ENCODE data around the gene BANF2. TPM values are rescaled to one million over a fixed set of nuclear protein-coding genes. Genes with fewer than 3 reads are reported as not detected.

BANF2 gene
- total and polyA plus RNA-seq, 2 of the 8 experiments (the other 6 are each of a cell fraction or from before 2014, with no cell fraction given): not detected

GRCh38 chr20:17750722-17751045 is 50.9 kb downstream of the BANF2 start:
- Histone ChIP-seq H4K8ac (ENCODE audit: extremely low read depth, insufficient read depth, low read length) (no peak overlapping the region), H2AFZ (ENCODE audit: low read length) (no peak overlapping the region), H3K27me3 (replicated peaks in 1 of 4; ENCODE audit: control insufficient read depth in 3 of 4, extremely low read depth in 1 of 4, insufficient read depth in 3 of 4, low read length in 3 of 4) (peaks cover 0 to 2% (median 0%) of the 10 kb centered on the region in 4 experiments; a peak in 2 of 7 replicates), H3K4me2 (ENCODE audit: insufficient read depth in 1 of 2, low read depth in 2 of 2, low read length in 2 of 2) (no peak overlapping the region), H3K23ac (ENCODE audit: insufficient read length) (no peak overlapping the region), H3K56ac (replicated peaks; ENCODE audit: insufficient read length, low read depth, low read length) (no peak overlapping the region), H3K27ac (ENCODE audit: low read depth, low read length) (no peak overlapping the region), H4K5ac (ENCODE audit: insufficient read length, low read depth, low read length) (no peak overlapping the region), H2BK5ac (ENCODE audit: low read depth, low read length) (no peak overlapping the region; the same call in 1 of the 2 replicates), H3K14ac (ENCODE audit: insufficient read length) (no peak overlapping the region), H2BK15ac (ENCODE audit: low read length) (no peak overlapping the region; the same call in 1 of the 2 replicates), H3K36me3 (ENCODE audit: control insufficient read depth in 2 of 4, insufficient read depth in 4 of 4, low read length in 3 of 4) (no peaks in the 10 kb centered on the region), H3K79me1 (ENCODE audit: low read depth, low read length) (no peaks in the 10 kb centered on the region), H2AK5ac (ENCODE audit: low read depth, low read length) (no peak overlapping the region), H3K18ac (ENCODE audit: extremely low read depth, low read length) (no peak overlapping the region), H3K9ac (replicated peaks in 1 of 4; ENCODE audit: extremely low read depth in 1 of 4, low read depth in 3 of 4, low read length in 3 of 4) (no peak overlapping the region), H4K20me1 (replicated peaks in 1 of 2; ENCODE audit: control insufficient read depth in 1 of 2, insufficient read depth in 2 of 2, low read length in 2 of 2) (no peaks in the 10 kb centered on the region), H3K4me1 (replicated peaks in 1 of 4; ENCODE audit: control insufficient read depth in 3 of 4, insufficient read depth in 4 of 4, low read length in 3 of 4) (peaks cover 4 to 13% (median 11%) of the 10 kb centered on the region in 4 experiments), H2BK120ac (replicated peaks; ENCODE audit: low read depth, low read length) (no peak overlapping the region), H4K91ac (replicated peaks; ENCODE audit: insufficient read length, low read length) (no peak overlapping the region), H3K4me3 (ENCODE audit: extremely low read depth in 1 of 4, insufficient read depth in 2 of 4, low read depth in 3 of 4, low read length in 4 of 4) (no peak overlapping the region), H3K9me3 (ENCODE audit: insufficient read depth in 2 of 2, low read depth in 1 of 2, low read length in 1 of 2) (no peaks in the 10 kb centered on the region; a peak in 1 of 4 replicates), H3K79me2 (ENCODE audit: control insufficient read depth in 1 of 2, insufficient read depth in 2 of 2, low read length in 2 of 2) (no peaks in the 10 kb centered on the region), H3K23me2 (ENCODE audit: low read depth, low read length) (no peaks in the 10 kb centered on the region), H2BK12ac (ENCODE audit: low read depth, low read length) (no peak overlapping the region), H3K4ac (replicated peaks; ENCODE audit: insufficient read length, low read depth, low read length) (no peak overlapping the region), H2BK20ac (ENCODE audit: low read length) (no peak overlapping the region)
- no peak for DNase-seq (ENCODE audit: low read depth in 1 of 2, low spot score in 2 of 2)
- ChIA-PET CTCF (ENCODE audit: partially characterized antibody) (interaction anchor here (0.7 kb wide), 1 partner anchor 15 kb away, joined by 3 read pairs; no protein-coding TSS in a partner anchor), POLR2A (ENCODE audit: partially characterized antibody) (no interaction called here)
- WGBS, 2 experiments (ENCODE audit: extremely low coverage in 1 of 2, insufficient coverage in 1 of 2, insufficient read length in 1 of 2, insufficient replicate concordance in 2 of 2, low coverage in 1 of 2, low lambda C conversion rate in 2 of 2, missing lambda C conversion rate in 1 of 2): 84% methylated on average over 2 of the region's 2 CpGs; no CpG with 5 or more reads in 1 of the 2 experiments
- FAIRE-seq: no peak
- TF ChIP-seq, protein P1, sequence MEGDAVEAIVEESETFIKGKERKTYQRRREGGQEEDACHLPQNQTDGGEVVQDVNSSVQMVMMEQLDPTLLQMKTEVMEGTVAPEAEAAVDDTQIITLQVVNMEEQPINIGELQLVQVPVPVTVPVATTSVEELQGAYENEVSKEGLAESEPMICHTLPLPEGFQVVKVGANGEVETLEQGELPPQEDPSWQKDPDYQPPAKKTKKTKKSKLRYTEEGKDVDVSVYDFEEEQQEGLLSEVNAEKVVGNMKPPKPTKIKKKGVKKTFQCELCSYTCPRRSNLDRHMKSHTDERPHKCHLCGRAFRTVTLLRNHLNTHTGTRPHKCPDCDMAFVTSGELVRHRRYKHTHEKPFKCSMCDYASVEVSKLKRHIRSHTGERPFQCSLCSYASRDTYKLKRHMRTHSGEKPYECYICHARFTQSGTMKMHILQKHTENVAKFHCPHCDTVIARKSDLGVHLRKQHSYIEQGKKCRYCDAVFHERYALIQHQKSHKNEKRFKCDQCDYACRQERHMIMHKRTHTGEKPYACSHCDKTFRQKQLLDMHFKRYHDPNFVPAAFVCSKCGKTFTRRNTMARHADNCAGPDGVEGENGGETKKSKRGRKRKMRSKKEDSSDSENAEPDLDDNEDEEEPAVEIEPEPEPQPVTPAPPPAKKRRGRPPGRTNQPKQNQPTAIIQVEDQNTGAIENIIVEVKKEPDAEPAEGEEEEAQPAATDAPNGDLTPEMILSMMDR (IDR thresholded peaks at IDR 0.05; ENCODE audit: control extremely low read depth in 1 of 3, insufficient read depth in 1 of 3, low read depth in 1 of 3, low read length in 3 of 3): no peak
- no peak for TF ChIP-seq BCL11A (IDR thresholded peaks at IDR 0.05; ENCODE audit: low read depth in 2 of 2, low read length in 2 of 2)
- TF ChIP-seq TBP (IDR thresholded peaks at IDR 0.05; ENCODE audit: low read depth, low read length): no peak
- no peak for TF ChIP-seq HDAC6 (IDR thresholded peaks at IDR 0.05; ENCODE audit: low read depth, low read length)
